GM12872 (cell line): Measurements from ENCODE around the gene ERC2.

Experiments used
- CTCF ChIP-seq: IDR thresholded peaks from 3 replicates; pipeline ENCODE4 v1.5.1; 2011; ENCODE audit warnings: low read depth, mild to moderate bottlenecking, low read length, moderate library complexity; ENCODE audit not compliant: insufficient read depth

Gene ERC2

GRCh38 chr3:55827786-55828185, 640.5 kb downstream of the ERC2 start:
- TF ChIP-seq CTCF, result no peak

GRCh38 chr3:55826731-55827496, 641.4 kb downstream of the ERC2 start:
- no peak for TF ChIP-seq CTCF

GRCh38 chr3:55826097-55826496, 642.2 kb downstream of the ERC2 start:
- no peak for TF ChIP-seq CTCF

- TF ChIP-seq CTCF, result no peak
These were observed 643.9 kb downstream of the ERC2 start for GRCh38 chr3:55824406-55824805.

- no peak for TF ChIP-seq CTCF
These were observed 644.4 kb downstream of the ERC2 start for GRCh38 chr3:55823829-55824228.

- no peak for TF ChIP-seq CTCF
These were observed 645.3 kb downstream of the ERC2 start for GRCh38 chr3:55823001-55823400.

GRCh38 chr3:55819005-55819404, 649.3 kb downstream of the ERC2 start:
- no peak for TF ChIP-seq CTCF
